ENCODE results near the gene NIP7. TPM values are rescaled to one million over a fixed set of nuclear protein-coding genes. Genes with fewer than 3 reads are reported as not detected.
A peak's percentile ranks its signal among the peaks of the same experiment; 100 is the strongest.

NIP7 gene
- total RNA-seq, 2 donors from 2014 or later = 26.3 to 34.0 TPM

- H3K27me3 Mint-ChIP-seq = no peaks in the 10 kb centered on the region
- ATAC-seq (replicated peaks) = no peak
- H3K27ac Mint-ChIP-seq = peak overlapping the region; percentile 61
- H3K4me1 Mint-ChIP-seq = peaks cover 8% of the 10 kb centered on the region
- peaks cover 90% of the 10 kb centered on the region for H3K36me3 Mint-ChIP-seq (ENCODE audit: low read depth)
- H3K9me3 Mint-ChIP-seq = no peaks in the 10 kb centered on the region
- H3K4me3 Mint-ChIP-seq = no peak overlapping the region
These were observed 37.0 kb downstream of the NIP7 start for GRCh38 chr16:69376393-69377059.

DNA sequence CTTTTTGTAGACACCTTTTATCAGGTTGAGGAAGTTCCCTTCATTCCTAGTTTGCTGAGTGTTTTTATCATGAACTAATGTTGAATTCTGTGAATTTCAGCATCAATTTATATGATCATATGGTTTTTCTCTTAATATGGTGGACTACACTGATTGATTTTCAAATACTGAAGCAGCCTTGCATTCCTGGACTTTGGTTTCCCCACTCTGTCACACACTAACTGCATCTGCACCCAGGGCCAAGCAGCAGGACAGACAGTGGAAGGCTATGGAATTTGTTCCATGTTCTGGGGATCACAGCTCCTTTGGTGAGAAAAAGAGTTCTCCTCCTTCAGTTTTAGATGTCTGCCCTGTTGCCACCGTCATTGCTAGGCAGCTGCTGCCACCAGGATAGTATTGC, 38.5 kb downstream of the NIP7 start:
- peaks cover 90% of the 10 kb centered on the region for H3K36me3 Mint-ChIP-seq (ENCODE audit: low read depth)
- ATAC-seq (replicated peaks) = no peak
- H3K4me1 Mint-ChIP-seq = peaks cover 11% of the 10 kb centered on the region
- H3K27ac Mint-ChIP-seq = peak overlapping the region; percentile 77
- no peaks in the 10 kb centered on the region for H3K9me3 Mint-ChIP-seq
- no peaks in the 10 kb centered on the region for H3K27me3 Mint-ChIP-seq
- H3K4me3 Mint-ChIP-seq = no peak overlapping the region

GRCh38 chr16:69378760-69379159, 39.2 kb downstream of the NIP7 start:
- no peaks in the 10 kb centered on the region for H3K27me3 Mint-ChIP-seq
- peaks cover 90% of the 10 kb centered on the region for H3K36me3 Mint-ChIP-seq (ENCODE audit: low read depth)
- H3K4me1 Mint-ChIP-seq = peaks cover 17% of the 10 kb centered on the region
- H3K9me3 Mint-ChIP-seq = no peaks in the 10 kb centered on the region
- H3K27ac Mint-ChIP-seq = peak overlapping the region; percentile 77
- peak overlapping the region; percentile 16 for H3K4me3 Mint-ChIP-seq
- ATAC-seq (replicated peaks) = no peak

DNA sequence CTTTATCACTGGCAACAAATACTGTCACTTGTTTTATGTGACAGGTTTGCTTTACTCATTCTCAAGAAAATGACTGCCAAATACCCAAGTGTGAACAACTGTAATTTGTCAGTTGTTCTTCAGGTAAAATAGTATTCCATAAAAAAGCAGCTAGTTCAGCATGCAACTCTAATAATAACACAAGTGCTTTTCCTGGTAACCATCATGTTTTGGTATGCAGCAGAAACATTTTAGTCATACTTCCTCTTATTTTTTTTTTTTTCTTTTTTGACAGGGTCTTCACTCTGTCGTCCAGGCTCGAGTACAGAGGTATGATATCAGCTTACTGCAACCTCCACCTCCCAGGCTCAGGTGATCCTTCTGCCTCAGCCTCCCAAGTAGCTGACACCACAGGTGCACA, 41.7 kb downstream of the NIP7 start:
- Mint-ChIP-seq H3K27ac (peak overlapping the region; percentile 41), H3K4me3 (no peak overlapping the region), H3K4me1 (peaks cover 25% of the 10 kb centered on the region), H3K27me3 (no peaks in the 10 kb centered on the region), H3K36me3 (ENCODE audit: low read depth) (peaks cover 91% of the 10 kb centered on the region), H3K9me3 (no peaks in the 10 kb centered on the region)
- no peak for ATAC-seq (replicated peaks)

DNA sequence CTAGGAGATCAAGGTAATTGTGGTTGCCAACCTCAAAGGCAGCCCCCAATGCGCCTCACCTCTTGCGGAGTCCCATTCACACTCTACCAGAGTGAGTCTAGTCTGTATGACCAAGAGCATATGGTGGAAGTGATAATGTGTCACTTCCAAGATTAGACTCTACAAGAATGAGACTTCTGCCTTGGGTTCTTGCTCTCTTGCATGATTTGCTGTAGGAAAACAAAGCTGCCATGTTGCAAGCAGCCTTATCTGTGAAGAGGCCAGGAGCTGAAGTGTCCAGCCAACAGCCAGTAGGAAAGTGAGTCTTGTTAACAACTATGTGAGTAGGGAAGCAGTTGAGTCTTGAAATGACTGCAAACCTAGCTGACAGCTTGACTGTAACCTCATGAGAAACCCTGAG, 42.8 kb downstream of the NIP7 start:
- no peaks in the 10 kb centered on the region for H3K27me3 Mint-ChIP-seq
- H3K4me3 Mint-ChIP-seq = peak overlapping the region; percentile 93
- peaks cover 25% of the 10 kb centered on the region for H3K4me1 Mint-ChIP-seq
- peaks cover 79% of the 10 kb centered on the region for H3K36me3 Mint-ChIP-seq (ENCODE audit: low read depth)
- no peak for ATAC-seq (replicated peaks)
- H3K27ac Mint-ChIP-seq = no peak overlapping the region
- no peaks in the 10 kb centered on the region for H3K9me3 Mint-ChIP-seq

DNA sequence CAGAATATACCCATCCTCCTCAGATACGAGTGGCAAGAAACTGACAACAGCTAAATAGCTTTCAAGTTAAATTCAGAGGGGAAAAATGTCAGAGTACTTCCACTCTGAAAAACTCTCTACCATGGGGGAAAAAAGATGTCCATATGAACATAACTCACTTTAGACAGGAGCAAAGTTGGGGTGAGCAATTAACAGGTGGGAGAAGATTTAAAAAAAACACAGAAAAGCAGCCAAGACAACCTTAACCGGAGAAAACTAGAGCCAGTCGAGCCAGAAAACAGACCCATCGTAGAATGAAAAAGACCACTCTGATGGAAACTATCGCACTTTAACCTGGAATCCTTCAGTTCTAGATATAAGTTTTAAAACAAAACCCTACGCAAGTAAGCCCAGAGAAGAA, 45.4 kb downstream of the NIP7 start:
- Mint-ChIP-seq H3K9me3 (no peaks in the 10 kb centered on the region), H3K4me3 (peak overlapping the region; percentile 93), H3K27ac (peak overlapping the region; percentile 95), H3K36me3 (ENCODE audit: low read depth) (peaks cover 53% of the 10 kb centered on the region), H3K27me3 (no peaks in the 10 kb centered on the region), H3K4me1 (peaks cover 17% of the 10 kb centered on the region)
- no peak for ATAC-seq (replicated peaks)

DNA sequence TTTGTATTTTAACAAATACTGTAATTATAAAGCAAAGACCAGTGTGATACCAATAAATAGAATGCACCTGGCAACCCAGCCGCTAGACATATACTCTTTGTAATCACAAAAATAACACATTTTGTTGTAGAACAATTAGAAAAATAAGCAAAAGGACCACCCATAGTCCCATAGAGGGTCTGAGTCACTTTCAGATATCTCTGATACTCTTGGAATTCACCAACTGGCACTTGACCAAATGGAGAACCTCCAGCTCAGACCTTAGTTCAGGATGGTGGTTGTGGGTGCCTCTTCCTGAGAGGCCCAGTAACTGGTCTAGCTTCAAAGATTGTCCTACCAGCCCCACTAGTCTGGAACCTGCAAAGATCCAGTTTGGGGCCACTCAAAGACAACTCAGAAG, 47.0 kb downstream of the NIP7 start:
- peak overlapping the region; percentile 93 for H3K4me3 Mint-ChIP-seq
- peaks cover 17% of the 10 kb centered on the region for H3K4me1 Mint-ChIP-seq
- H3K27me3 Mint-ChIP-seq = no peaks in the 10 kb centered on the region
- H3K36me3 Mint-ChIP-seq (ENCODE audit: low read depth) = peaks cover 37% of the 10 kb centered on the region
- no peak for ATAC-seq (replicated peaks)
- no peak overlapping the region for H3K27ac Mint-ChIP-seq
- no peaks in the 10 kb centered on the region for H3K9me3 Mint-ChIP-seq

Other genes starting within 250 kb of the NIP7 start
- gene HAS3, start 234.1 kb upstream of the NIP7 start, total RNA-seq = under 1 TPM; 0.40 to 0.71 TPM
- 100 to 1,000 TPM; 103 to 129 TPM for gene CHTF8, start 207.2 kb upstream of the NIP7 start, total RNA-seq
- 100 to 1,000 TPM in 1 of 2 donors, 10 to 100 TPM in 1; 69.1 to 112 TPM for gene UTP4, start 207.1 kb upstream of the NIP7 start, total RNA-seq
- gene SNTB2, start 152.6 kb upstream of the NIP7 start, total RNA-seq = 10 to 100 TPM; 21.0 to 22.9 TPM
- gene VPS4A, start 28.4 kb upstream of the NIP7 start, total RNA-seq = 10 to 100 TPM; 20.7 to 26.9 TPM
- 10 to 100 TPM in 1 of 2 donors, 1 to 10 TPM in 1; 8.4 to 20.6 TPM for gene PDF, start 9.2 kb upstream of the NIP7 start, total RNA-seq
- 10 to 100 TPM; 29.7 to 34.2 TPM for gene COG8, start 208 bp upstream of the NIP7 start, total RNA-seq
- gene TMED6, start 12.0 kb downstream of the NIP7 start, total RNA-seq = 1 to 10 TPM; 2.0 to 4.0 TPM
- gene TERF2, start 46.2 kb downstream of the NIP7 start, total RNA-seq = 10 to 100 TPM; 40.2 to 57.6 TPM
- 100 to 1,000 TPM in 1 of 2 donors, 10 to 100 TPM in 1; 93.9 to 152 TPM for gene CYB5B, start 84.8 kb downstream of the NIP7 start, total RNA-seq
- gene NFAT5, start 226.2 kb downstream of the NIP7 start, total RNA-seq = 10 to 100 TPM; 33.0 to 76.0 TPM